ENCODE measurements around the gene TEX101.

DNA sequence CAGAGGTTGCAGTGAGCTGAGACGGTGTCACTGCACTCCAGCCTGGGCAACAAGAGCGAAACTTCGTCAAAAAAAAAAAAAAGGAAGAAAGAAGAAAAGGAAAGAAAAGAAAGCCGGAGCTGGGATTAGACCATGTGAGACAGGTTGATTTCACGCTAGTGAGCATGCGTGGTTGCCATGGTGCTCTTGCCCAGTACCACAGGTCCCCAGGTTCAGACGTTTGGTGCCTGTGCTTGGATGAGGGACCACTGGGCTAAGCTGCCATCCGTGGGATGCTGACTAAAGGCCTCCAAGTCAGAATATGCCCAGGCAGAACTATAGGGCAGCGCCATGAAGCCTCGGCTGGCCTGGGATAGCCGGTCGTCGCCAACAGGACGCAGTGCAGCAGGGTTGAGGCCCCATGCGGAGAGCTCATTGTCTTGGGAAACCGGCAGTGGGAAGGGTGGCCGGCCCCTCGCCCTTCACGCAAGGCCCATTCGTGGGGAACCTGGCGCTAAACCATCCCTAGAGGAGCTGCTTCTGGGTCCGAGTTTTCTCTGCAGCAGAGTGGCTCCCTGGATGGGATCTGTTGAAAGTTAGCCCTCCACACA is 7.2 kb upstream of the TEX101 start:
- TF ChIP-seq RAD21 (IDR thresholded peaks at IDR 0.05; ENCODE audit: low read depth) = no peak
- TF ChIP-seq, protein P1, sequence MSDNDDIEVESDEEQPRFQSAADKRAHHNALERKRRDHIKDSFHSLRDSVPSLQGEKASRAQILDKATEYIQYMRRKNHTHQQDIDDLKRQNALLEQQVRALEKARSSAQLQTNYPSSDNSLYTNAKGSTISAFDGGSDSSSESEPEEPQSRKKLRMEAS (IDR thresholded peaks at IDR 0.05) = no peak
- TF ChIP-seq CEBPB (IDR thresholded peaks at IDR 0.05) = no peak
- no peak for TF ChIP-seq NFIC (IDR thresholded peaks at IDR 0.05)
- TF ChIP-seq TAF1 (IDR thresholded peaks at IDR 0.05; ENCODE audit: low read depth) = no peak
- TF ChIP-seq FOXM1 (IDR thresholded peaks at IDR 0.05; ENCODE audit: borderline replicate concordance, low read depth) = no peak
- TF ChIP-seq EGR1 (IDR thresholded peaks at IDR 0.05) = no peak

Data from Ishikawa (cell line).